ENCODE measurements around the gene TNS2. TPM values are rescaled to one million over a fixed set of nuclear protein-coding genes. Genes with fewer than 3 reads are reported as not detected.

Gene TNS2
- total and polyA plus RNA-seq, 2 of the 13 experiments (the other 11 are each of a cell fraction or from before 2014, with no cell fraction given): 8.9 to 20.4 TPM

GRCh38 chr12:53005986-53006809, 43.7 kb upstream of the TNS2 start, which contains the start of gene EIF4B (continued):
- TF ChIP-seq, protein P1, sequence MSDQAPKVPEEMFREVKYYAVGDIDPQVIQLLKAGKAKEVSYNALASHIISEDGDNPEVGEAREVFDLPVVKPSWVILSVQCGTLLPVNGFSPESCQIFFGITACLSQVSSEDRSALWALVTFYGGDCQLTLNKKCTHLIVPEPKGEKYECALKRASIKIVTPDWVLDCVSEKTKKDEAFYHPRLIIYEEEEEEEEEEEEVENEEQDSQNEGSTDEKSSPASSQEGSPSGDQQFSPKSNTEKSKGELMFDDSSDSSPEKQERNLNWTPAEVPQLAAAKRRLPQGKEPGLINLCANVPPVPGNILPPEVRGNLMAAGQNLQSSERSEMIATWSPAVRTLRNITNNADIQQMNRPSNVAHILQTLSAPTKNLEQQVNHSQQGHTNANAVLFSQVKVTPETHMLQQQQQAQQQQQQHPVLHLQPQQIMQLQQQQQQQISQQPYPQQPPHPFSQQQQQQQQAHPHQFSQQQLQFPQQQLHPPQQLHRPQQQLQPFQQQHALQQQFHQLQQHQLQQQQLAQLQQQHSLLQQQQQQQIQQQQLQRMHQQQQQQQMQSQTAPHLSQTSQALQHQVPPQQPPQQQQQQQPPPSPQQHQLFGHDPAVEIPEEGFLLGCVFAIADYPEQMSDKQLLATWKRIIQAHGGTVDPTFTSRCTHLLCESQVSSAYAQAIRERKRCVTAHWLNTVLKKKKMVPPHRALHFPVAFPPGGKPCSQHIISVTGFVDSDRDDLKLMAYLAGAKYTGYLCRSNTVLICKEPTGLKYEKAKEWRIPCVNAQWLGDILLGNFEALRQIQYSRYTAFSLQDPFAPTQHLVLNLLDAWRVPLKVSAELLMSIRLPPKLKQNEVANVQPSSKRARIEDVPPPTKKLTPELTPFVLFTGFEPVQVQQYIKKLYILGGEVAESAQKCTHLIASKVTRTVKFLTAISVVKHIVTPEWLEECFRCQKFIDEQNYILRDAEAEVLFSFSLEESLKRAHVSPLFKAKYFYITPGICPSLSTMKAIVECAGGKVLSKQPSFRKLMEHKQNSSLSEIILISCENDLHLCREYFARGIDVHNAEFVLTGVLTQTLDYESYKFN (CRISPR knock-in tag; conservative IDR thresholded peaks at IDR 0.05): peak; percentile 69
- TF ChIP-seq DNMT3B (CRISPR knock-in tag; conservative IDR thresholded peaks at IDR 0.05) (0 out of 2 replicates have a peak, but pooled peaks have one; percentile 12), ZNF512 (CRISPR knock-in tag; IDR thresholded peaks at IDR 0.05) (no peak), PITX1 (CRISPR knock-in tag; IDR thresholded peaks at IDR 0.05) (peak; percentile 43; the same call in 1 of the 2 replicates), RFXAP (CRISPR knock-in tag; IDR thresholded peaks at IDR 0.05; ENCODE audit: borderline replicate concordance) (no peak; the same call in 1 of the 2 replicates), SNAPC2 (CRISPR knock-in tag; IDR thresholded peaks at IDR 0.05) (peak; percentile 85; the same call in 1 of the 2 replicates), GATAD1 (CRISPR knock-in tag; IDR thresholded peaks at IDR 0.05) (peak; percentile 90), LCORL (IDR thresholded peaks at IDR 0.05) (no peak), LCORL (CRISPR knock-in tag; IDR thresholded peaks at IDR 0.05) (peak; percentile 64; the same call in 1 of the 2 replicates), ZNF83 (CRISPR knock-in tag; IDR thresholded peaks at IDR 0.05; ENCODE audit: borderline replicate concordance) (no peak), RBM22 (optimal IDR thresholded peaks at IDR 0.05; ENCODE audit: low read length) (no peak), TARDBP (CRISPR knock-in tag; IDR thresholded peaks at IDR 0.05) (peak; percentile 85), HNRNPH1 (optimal IDR thresholded peaks at IDR 0.05; ENCODE audit: low read depth, low read length) (no peak)
- TF ChIP-seq, protein P2, sequence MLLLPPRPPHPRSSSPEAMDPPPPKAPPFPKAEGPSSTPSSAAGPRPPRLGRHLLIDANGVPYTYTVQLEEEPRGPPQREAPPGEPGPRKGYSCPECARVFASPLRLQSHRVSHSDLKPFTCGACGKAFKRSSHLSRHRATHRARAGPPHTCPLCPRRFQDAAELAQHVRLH (CRISPR knock-in tag; IDR thresholded peaks at IDR 0.05; ENCODE audit: borderline replicate concordance, low read depth): no peak; the same call in none of the 2 replicates
- TF ChIP-seq, protein P3, sequence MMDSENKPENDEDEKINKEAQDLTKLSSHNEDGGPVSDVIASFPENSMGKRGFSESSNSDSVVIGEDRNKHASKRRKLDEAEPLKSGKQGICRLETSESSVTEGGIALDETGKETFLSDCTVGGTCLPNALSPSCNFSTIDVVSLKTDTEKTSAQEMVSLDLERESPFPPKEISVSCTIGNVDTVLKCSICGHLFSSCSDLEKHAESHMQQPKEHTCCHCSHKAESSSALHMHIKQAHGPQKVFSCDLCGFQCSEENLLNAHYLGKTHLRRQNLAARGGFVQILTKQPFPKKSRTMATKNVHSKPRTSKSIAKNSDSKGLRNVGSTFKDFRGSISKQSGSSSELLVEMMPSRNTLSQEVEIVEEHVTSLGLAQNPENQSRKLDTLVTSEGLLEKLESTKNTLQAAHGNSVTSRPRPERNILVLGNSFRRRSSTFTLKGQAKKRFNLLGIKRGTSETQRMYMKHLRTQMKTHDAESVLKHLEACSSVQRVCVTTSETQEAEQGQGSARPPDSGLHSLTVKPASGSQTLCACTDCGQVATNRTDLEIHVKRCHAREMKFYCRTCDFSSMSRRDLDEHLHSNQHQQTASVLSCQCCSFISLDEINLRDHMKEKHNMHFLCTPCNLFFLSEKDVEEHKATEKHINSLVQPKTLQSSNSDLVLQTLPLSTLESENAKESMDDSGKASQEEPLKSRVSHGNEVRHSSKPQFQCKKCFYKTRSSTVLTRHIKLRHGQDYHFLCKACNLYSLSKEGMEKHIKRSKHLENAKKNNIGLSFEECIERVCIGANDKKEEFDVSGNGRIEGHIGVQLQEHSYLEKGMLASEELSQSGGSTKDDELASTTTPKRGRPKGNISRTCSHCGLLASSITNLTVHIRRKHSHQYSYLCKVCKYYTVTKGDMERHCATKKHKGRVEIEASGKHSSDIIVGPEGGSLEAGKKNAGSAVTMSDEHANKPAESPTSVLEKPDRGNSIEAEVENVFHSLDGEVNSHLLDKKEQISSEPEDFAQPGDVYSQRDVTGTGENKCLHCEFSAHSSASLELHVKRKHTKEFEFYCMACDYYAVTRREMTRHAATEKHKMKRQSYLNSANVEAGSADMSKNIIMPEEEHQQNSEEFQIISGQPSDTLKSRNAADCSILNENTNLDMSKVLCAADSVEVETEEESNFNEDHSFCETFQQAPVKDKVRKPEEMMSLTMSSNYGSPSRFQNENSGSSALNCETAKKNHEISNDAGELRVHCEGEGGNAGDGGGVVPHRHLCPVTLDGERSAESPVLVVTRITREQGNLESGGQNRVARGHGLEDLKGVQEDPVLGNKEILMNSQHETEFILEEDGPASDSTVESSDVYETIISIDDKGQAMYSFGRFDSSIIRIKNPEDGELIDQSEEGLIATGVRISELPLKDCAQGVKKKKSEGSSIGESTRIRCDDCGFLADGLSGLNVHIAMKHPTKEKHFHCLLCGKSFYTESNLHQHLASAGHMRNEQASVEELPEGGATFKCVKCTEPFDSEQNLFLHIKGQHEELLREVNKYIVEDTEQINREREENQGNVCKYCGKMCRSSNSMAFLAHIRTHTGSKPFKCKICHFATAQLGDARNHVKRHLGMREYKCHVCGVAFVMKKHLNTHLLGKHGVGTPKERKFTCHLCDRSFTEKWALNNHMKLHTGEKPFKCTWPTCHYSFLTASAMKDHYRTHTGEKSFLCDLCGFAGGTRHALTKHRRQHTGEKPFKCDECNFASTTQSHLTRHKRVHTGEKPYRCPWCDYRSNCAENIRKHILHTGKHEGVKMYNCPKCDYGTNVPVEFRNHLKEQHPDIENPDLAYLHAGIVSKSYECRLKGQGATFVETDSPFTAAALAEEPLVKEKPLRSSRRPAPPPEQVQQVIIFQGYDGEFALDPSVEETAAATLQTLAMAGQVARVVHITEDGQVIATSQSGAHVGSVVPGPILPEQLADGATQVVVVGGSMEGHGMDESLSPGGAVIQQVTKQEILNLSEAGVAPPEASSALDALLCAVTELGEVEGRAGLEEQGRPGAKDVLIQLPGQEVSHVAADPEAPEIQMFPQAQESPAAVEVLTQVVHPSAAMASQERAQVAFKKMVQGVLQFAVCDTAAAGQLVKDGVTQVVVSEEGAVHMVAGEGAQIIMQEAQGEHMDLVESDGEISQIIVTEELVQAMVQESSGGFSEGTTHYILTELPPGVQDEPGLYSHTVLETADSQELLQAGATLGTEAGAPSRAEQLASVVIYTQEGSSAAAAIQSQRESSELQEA (CRISPR knock-in tag; IDR thresholded peaks at IDR 0.05; ENCODE audit: not compliant biosample characterization): peak; percentile 63

Measured in HepG2 (cell line).